ENCODE data around the gene JAML. TPM values are rescaled to one million over a fixed set of nuclear protein-coding genes. Genes with fewer than 3 reads are reported as not detected.
A peak's percentile ranks its signal among the peaks of the same experiment; 100 is the strongest.

The JAML gene
- total RNA-seq, 1 experiment from 2014 or later = 0.30 TPM

DNA sequence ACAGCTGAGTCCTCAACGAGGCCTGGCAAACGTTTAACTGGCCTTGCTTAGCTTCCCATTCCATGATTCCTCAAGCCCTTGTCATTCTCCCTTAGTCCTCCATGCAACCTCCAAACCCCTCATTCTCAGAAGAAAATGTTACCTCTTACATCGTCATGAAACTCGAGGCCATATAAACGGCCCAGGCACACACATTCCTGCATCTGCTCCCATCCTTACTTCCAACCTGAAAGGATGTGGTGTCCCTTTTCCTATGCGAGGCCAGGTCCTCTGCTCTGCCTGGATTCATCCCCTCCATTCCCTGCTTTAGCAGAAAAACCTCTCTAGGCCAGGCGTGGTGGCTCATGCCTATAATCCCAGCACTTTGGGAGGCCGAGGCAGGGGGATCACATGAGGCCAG is 18.4 kb upstream of the JAML start:
- Histone ChIP-seq H4K20me1 (ENCODE audit: insufficient read depth) (no peaks in the 10 kb centered on the region), H3K9ac (ENCODE audit: low read length) (no peak overlapping the region), H3K27me3 (ENCODE audit: insufficient read depth, low read length) (no peaks in the 10 kb centered on the region), H3K79me2 (ENCODE audit: insufficient read depth, low read length) (no peaks in the 10 kb centered on the region), H2AFZ (ENCODE audit: low read depth, low read length, poor library complexity, severe bottlenecking) (no peak overlapping the region), H3K36me3 (ENCODE audit: control insufficient read depth in 1 of 2, insufficient read depth in 2 of 2, low read length in 2 of 2) (no peaks in the 10 kb centered on the region), H3K9me2 (ENCODE audit: insufficient read depth) (no peaks in the 10 kb centered on the region), H3K4me3 (replicated peaks in 1 of 2; ENCODE audit: low read depth in 1 of 2, low read length in 2 of 2) (no peak overlapping the region), H3K4me2 (ENCODE audit: low read length) (no peak overlapping the region), H3K4me1 (ENCODE audit: control insufficient read depth in 1 of 2, insufficient read depth in 2 of 2, low read length in 2 of 2) (peaks cover 28 to 34% of the 10 kb centered on the region in 2 experiments), H3K27ac (ENCODE audit: low read depth, low read length) (no peak overlapping the region), H3K9me3 (ENCODE audit: control insufficient read depth in 1 of 2, insufficient read depth in 1 of 2, low read depth in 1 of 2, low read length in 2 of 2) (no peaks in the 10 kb centered on the region)
- ChIA-PET CTCF (interaction anchor here (1.4 kb wide), 1 partner anchor 8 kb away, joined by 3 read pairs; the partner anchor contains the start of gene MPZL3), POLR2A (no interaction called here), RAD21 (ENCODE audit: low non-redundant PET in 1 of 2, low total read pairs in 2 of 2, uncharacterized antibody in 2 of 2, unreplicated experiment in 2 of 2) (no interaction called here)
- intact Hi-C loops (cut with micrococcal nuclease) = no loop called here
- BruUV-seq (replicated peaks) = no TSS peak
- DNase-seq (ENCODE audit: low read depth, low spot score) = no peak
- no peak for ATAC-seq
- TF ChIP-seq CBX3 (IDR thresholded peaks at IDR 0.05; ENCODE audit: low read depth) = no peak

DNA sequence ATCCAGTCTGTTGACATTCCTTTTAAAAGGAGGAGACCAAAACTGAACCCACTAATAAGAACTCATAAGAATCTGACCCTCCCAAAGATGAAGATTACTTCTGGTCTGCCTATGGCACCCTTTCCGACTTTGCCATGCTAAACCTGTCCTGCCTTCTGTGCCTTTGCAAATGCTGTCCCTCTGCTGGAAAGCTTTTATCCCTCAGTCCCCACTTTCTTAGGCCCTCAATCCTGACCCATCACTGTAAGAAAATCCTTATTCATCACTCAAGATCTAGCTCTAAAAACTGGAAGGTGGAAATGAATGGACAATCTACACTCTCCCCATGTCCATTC is 16.9 kb upstream of the JAML start:
- TF ChIP-seq CEBPB (IDR thresholded peaks at IDR 0.05; ENCODE audit: low read depth) (no peak), SIN3A (IDR thresholded peaks at IDR 0.05; ENCODE audit: low read depth) (no peak; the same call in 1 of the 2 replicates), ZNF274 (IDR thresholded peaks at IDR 0.05; ENCODE audit: low read depth, low read length) (no peak), RAD21 (IDR thresholded peaks at IDR 0.05; ENCODE audit: low read depth) (no peak; the same call in 1 of the 2 replicates), EZH2phosphoT487 (IDR thresholded peaks at IDR 0.05; ENCODE audit: borderline replicate concordance) (no peak)
- H3K4me3 ChIP-seq (replicated peaks in 1 of 2; ENCODE audit: low read depth in 1 of 2, low read length in 2 of 2) = peak overlapping the region; percentile 19 to 48; a peak in 3 of 4 replicates
- H3K27me3 ChIP-seq (ENCODE audit: insufficient read depth, low read length) = no peaks in the 10 kb centered on the region
- H3K9me3 ChIP-seq (ENCODE audit: control insufficient read depth in 1 of 2, insufficient read depth in 1 of 2, low read depth in 1 of 2, low read length in 2 of 2) = no peaks in the 10 kb centered on the region
- no peaks in the 10 kb centered on the region for H3K36me3 ChIP-seq (ENCODE audit: control insufficient read depth in 1 of 2, insufficient read depth in 2 of 2, low read length in 2 of 2)
- no peaks in the 10 kb centered on the region for H3K79me2 ChIP-seq (ENCODE audit: insufficient read depth, low read length)
- DNase-seq (ENCODE audit: low read depth, low spot score) (no peak), ATAC-seq (peak; percentile 70; the same call in 1 of the 2 replicates)
- H4K20me1 ChIP-seq (ENCODE audit: insufficient read depth) = no peaks in the 10 kb centered on the region
- ChIA-PET CTCF (interaction anchor here (1.2 to 1.9 kb wide), 3 partner anchors 10 to 54 kb away, joined by 3 to 9 read pairs (median 3); partner anchors contain the start of gene MPZL3), RAD21 (ENCODE audit: low non-redundant PET in 1 of 2, low total read pairs in 2 of 2, uncharacterized antibody in 2 of 2, unreplicated experiment in 2 of 2) (no interaction called here), POLR2A (interaction anchor here (1.3 to 1.5 kb wide), 3 partner anchors 9 to 61 kb away, joined by 3 to 6 read pairs (median 5); partner anchors contain the start of gene MPZL3)
- peak overlapping the region; percentile 52 for H3K27ac ChIP-seq (ENCODE audit: low read depth, low read length)
- intact Hi-C loops (cut with micrococcal nuclease) = no loop called here
- H3K9ac ChIP-seq (ENCODE audit: low read length) = peak overlapping the region; percentile 41
- no TSS peak for BruUV-seq (replicated peaks)
- no peaks in the 10 kb centered on the region for H3K9me2 ChIP-seq (ENCODE audit: insufficient read depth)
- H3K4me2 ChIP-seq (ENCODE audit: low read length) = peak overlapping the region; percentile 82
- H3K4me1 ChIP-seq (ENCODE audit: control insufficient read depth in 1 of 2, insufficient read depth in 2 of 2, low read length in 2 of 2) = peaks cover 28 to 34% of the 10 kb centered on the region in 2 experiments
- no peak overlapping the region for H2AFZ ChIP-seq (ENCODE audit: low read depth, low read length, poor library complexity, severe bottlenecking)
